ENCODE results near the gene DTHD1. TPM values are rescaled to one million over a fixed set of nuclear protein-coding genes. Genes with fewer than 3 reads are reported as not detected.

DTHD1 gene
- polyA plus RNA-seq, 1 donor, result not detected

DNA sequence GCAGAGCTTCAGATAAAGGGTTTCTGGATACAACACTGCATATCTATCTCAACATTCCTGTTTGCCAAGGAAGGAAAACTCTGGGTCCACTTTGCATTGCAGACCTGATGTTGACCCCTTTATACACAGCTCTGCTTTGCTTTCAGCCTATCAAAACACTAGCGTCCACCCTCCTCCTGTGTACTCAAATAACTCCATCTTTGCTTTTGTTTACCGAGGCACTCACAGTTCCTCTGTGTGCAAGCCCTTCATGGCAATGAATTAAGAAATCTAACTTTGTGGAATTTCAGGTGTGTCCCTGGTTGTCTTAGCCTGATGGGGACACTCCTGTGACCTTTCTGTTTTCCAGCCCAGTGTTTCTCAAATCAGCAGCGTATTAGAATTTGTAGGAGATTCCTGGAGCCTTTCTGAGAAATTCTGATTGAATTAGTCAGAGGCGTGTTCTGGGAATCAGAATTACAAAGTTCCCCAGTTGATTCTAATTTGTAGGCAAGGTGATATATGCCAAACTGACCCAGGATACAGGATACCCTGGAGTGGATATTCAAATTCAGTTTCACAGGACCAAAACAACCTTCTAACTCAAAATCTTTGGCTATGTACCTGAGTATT, 68.6 kb downstream of the DTHD1 start:
- no peak for DNase-seq

DNA sequence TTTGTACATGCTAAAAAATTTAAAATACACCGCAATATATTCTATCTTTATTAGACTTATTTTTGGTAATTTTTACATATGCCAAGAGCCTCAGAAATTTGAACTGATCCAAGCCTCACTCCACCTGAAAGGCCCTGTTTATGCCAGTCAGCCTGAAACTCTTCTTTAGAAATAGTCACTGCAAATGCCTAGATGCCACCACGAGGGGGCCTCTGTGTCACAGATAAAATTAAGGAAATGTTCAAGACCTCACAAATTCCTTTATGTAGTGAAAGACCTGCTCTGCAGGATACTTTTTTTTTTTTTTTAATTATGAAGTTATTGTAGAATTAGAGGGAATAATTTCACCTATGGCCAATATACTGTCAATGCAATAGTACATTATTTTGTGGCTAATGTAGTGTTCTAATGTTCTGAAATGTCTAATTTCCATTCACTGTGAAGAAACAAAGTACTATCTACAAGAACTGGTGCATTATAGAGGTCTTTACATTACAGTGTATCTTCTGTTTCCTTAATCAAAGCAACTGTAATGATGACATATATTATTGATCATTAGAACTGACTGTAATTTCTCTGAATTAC, 69.8 kb downstream of the DTHD1 start:
- DNase-seq, result peak; percentile 36

DNA sequence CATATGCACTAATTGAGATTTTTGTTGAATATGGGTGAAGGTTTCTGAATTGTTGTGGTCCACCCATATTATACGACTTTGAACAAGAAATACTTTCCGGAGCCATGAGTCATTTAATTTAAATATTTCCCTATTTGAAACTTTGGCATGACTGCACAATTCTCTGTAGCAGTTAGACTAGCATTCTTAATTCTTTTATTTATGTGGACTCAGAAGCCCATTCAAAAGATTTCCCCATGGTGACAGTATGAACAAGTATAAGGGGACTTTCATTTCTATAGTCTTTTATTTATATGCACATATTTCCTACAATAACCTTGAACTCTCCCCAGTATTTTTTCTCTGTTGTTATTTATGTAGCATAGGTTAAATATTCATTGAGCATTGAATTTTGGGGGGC, 72.6 kb downstream of the DTHD1 start:
- no peak for DNase-seq

DNA sequence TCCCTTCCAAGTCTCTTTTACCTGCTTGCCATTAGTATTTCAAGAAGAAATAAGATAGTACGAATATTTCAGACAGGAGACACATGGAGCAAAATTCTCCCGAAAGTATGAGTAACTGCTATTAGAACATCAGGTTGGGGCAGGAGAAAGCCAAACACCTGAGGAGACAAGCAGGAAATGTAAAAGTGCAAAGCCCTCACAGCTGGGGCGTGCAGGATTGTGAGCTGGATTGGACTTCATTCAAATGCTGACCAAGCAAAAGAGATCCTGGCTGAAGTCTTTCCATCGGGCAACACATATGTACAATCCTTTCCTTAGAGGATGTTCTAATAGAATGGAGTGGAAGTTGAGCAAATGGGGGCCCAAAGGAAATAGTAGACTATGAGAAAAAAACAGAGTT, 76.8 kb downstream of the DTHD1 start:
- DNase-seq, result no peak

DNA sequence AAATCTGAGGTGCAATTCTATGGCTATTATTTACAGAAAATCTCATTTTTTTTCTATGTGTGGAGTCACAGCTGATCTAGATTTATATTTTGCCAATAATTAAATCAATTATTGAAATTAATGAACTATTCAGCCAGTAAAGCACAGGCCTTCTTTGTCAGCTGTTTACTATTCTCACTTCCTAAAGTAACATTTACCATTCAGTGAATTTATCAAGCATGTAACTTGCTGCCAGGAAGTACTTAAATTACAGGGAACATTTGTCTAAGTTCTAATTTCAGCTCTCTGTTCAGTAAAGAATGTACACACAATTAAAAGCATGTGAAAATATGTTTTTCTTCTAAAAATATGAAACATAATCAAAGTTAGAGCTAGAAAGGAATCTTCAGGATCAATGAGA, 79.3 kb downstream of the DTHD1 start:
- DNase-seq, result no peak

DNA sequence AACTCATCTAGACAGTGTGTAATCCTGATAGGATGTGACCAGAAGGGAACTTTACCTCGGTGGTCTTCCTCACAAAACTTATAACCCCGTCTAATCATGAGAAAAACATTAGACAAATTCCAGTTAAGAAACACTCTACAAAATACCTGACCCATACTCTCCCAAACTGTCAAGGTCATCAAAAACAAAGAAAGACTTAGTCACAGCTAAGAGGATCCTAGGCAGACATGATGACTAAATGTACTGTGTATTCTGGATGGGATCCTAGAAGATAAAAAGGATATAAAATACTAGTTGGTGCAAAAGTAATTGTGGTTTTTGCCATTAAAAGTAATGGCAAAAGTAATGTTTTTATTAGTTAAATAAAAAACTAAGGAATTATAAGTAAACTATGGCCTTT, 81.6 kb downstream of the DTHD1 start:
- DNase-seq, result no peak

DNA sequence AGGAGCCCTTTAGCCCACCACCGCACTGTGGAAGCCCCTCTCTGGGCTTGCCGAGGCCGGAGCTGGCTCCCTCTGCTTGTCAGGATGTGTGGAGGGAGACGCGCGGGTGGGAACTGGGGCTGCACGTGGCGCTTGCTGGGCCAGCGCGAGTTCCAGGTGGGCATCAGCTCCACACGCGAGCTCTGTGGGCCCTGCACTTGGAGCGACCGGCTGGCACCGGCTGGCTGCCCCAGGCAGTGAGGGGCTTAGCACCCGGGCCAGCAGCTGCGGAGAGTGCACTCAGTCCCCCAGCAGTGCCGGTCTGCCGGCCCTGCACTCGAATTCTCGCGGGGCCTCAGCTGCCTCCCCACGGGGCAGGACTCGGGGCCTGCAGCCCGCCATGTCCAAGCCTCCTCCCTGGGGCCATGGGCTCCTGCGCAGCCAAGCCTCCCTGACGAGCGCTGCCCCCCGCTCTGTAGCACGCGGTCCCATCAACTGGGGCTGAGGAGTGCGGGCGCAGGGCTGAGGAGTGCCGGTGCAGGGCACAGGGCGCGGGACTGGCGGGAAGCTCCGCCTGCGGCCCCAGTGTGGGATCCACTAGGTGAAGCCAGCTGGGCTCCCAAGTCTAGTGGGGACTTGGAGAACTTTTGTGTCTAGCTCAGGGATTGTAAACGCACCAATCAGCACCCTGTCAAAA, 93.6 kb downstream of the DTHD1 start:
- no peak for DNase-seq

DNA sequence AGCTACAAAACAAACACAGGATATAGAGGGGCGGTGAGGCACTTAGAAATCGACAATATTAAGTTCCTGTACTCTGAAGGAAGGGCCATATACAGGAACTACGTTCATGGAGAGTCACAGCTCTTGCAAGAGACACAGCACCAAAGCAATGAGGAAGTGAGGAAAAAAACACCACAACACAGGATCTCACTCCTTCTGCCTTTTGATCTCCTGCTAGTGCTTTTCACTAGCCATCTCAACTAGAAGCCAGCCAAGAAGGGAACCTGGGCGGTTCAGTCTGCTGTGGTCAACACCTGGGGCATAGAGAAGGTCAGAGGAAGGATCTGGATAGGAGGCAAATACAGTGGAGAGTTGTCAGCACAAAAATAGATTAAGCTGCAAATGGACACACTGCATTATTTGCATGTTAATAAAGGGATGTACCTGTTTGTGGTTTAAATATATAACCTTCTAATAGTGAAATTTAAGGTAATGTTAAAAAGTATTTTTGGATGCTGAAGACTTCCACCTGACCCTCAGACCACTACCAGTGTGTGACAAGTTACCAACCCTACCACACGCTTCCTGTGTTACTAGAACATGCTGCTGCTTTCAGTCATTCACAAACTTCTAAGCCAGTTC, 104.6 kb downstream of the DTHD1 start:
- DNase-seq, result peak; percentile 11

DNA sequence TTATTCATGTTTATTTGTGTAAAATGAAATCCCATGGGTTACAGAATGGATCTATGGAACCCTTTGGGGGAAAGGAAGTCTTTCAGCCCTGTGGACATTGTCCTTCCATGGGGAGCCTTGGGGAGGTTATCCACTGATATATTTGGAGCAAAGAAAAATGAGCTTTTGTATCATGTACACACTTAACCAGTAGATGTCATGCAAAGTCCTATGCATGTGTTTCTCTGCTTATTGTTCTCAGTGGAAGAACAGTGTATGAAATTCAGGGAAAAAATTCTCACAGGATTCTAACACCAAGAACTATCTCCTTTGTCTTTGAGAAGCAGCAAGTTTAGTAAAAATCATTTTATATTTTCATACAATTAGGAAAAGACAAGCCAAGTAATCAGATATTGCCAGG, 105.3 kb downstream of the DTHD1 start:
- no peak for DNase-seq

DNA sequence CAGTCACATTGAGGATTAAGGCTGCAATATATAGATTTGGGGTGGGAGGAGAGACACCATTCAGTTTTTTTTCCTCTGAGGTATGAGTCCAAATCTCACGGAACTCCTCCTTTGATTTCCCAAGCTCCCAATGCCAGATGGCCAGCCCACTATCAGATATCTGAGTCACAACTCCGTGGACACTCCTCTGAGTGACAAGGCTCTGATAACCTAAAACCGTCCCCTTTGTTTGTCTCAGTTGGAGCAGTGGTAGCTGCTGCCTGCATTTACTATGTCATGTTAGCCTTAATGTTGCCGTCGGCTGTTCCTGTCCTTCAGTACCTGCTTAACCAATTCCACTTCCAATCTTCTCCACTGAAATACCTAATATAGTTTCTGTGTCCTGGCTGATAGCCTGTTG, 107.3 kb downstream of the DTHD1 start:
- no peak for DNase-seq

DNA sequence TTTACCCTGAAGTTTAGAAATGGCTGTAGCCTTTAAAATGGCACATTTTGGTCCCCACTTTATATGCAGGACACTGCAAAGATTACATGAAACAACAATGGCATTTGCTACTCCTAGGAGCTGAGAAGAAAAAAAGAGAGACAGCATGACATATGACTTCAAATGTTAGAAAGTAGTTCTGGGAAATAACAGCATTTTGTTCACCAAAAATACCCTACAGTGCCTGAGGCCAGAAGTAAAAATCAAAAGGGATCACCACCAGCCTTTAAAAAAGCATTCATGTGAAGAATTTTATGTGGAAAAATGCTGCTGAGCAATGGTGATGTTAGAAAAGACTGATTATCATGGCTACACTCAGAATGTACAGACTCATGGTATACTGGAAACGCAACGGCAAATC, 110.0 kb downstream of the DTHD1 start:
- no peak for DNase-seq

DNA sequence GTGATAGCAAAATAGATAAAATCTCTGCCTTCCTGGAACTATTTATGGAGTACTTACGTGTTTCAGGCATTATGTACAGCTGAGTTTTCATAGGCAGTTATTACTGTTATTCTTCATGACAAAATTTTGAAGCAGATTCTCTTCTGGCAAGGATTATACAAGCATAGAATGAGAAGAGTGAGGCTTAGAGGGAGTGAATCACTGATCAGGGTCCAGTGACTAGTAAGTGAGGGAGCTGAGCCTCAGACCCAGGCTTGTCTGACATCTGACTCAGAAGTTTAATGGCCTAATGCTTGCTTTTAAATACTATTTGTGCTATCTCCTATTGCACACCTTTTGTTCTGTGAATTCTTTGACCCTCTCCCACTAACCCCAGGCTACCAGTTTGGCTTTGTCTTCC, 110.6 kb downstream of the DTHD1 start:
- DNase-seq, result no peak

DNA sequence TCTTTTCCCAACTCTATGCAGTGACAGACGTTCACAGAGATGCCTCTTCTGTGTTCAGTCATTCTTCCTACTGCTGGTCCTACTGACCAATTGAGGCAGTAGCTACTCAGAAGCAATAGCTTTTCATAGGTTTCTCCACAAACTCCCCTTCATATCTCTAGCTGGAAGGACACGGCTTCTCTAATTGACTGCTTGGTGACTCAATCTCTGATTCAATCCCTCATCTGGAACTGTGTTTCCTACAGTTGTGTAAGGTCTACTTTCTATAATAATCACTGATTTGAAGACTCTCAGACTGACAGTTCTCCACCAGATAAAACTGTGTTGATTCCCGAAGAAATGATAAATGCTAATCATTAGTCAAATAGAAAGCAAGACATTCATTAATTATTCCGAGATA, 111.5 kb downstream of the DTHD1 start:
- no peak for DNase-seq

Other genes with a start within 250 kb of the DTHD1 start
- 1.4 TPM for gene ARAP2, start 37.1 kb upstream of the DTHD1 start, polyA plus RNA-seq (ENCODE audit: insufficient read length)

Data from hindlimb muscle (tissue), 1 donor.